Measurements from ENCODE around the gene F8A2. TPM values are rescaled to one million over a fixed set of nuclear protein-coding genes. Genes with fewer than 3 reads are reported as not detected.
"Not testable (repeated sequence)": the region's sequence is repeated elsewhere in the genome, so short reads cannot be mapped to it uniquely, and the experiment has no call there.

Gene F8A2
- total RNA-seq, result not detected

DNA sequence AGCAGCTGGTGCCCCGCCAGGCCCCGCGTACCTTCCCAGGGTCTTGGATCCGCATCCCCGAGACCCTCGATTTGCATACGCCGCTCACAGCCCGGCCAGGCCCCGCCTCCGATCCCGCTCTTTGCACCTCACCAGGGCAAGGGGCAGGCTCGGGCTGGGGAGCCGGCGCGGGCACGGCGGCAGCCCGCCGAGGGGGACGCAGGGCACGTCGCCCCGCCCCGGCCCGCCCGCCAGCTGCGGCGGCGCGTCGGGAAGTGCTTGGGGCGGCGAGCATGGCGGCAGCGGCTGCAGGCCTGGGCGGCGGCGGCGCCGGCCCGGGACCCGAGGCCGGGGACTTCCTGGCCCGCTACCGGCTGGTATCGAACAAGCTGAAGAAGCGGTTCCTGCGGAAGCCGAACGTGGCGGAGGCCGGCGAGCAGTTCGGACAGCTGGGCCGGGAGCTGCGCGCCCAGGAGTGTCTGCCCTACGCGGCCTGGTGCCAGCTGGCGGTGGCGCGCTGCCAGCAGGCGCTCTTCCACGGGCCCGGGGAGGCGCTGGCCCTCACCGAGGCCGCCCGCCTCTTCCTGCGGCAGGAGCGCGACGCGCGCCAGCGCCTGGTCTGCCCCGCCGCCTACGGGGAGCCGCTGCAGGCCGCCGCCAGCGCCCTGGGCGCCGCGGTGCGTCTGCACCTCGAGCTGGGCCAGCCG is at the start of gene F8A2:
Gene F8A2 (plus strand): TSS at position 253 of the 686 bp plus-strand sequence. CDS start 20 bp downstream, at position 273.
- intact Hi-C loops (cut with DNase I); DNase-seq (ENCODE audit: extremely low spot score); H3K4me3 ChIP-seq; H3K36me3 ChIP-seq; H3K27ac ChIP-seq (replicated peaks in 1 of 4); H3K4me1 ChIP-seq; H3K27me3 ChIP-seq; H3K9me3 ChIP-seq: not testable (repeated sequence)
- WGBS, result no CpG with 5 or more reads among the region's 90 CpGs

DNA sequence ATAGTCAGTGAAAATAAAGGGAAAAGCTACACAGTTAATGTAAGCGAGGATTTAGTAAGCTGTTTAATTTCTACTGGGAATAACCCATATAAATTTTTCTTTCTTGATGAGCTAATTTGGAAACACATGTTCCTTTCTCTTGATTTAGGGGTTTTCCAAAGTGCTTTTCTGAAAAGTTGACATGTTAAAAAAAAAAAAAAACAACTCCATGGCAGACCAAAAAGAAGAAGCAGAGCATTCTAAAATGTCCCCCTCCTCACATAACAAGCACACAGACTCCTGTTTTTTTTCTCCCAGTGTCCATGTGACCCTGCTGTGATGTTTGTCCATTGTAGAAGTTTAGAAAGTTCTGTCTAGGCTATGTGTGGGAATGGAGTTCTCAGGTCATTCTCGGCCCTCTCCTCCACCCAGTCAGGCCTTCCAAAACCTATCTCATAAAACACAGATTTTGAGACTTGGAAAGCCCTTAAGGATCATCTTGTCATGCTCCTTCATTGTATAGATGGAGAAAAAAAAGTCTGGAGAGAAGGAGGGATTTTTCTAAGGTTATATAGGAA is 48.3 kb upstream of the F8A2 start:
- TF ChIP-seq, protein P1, sequence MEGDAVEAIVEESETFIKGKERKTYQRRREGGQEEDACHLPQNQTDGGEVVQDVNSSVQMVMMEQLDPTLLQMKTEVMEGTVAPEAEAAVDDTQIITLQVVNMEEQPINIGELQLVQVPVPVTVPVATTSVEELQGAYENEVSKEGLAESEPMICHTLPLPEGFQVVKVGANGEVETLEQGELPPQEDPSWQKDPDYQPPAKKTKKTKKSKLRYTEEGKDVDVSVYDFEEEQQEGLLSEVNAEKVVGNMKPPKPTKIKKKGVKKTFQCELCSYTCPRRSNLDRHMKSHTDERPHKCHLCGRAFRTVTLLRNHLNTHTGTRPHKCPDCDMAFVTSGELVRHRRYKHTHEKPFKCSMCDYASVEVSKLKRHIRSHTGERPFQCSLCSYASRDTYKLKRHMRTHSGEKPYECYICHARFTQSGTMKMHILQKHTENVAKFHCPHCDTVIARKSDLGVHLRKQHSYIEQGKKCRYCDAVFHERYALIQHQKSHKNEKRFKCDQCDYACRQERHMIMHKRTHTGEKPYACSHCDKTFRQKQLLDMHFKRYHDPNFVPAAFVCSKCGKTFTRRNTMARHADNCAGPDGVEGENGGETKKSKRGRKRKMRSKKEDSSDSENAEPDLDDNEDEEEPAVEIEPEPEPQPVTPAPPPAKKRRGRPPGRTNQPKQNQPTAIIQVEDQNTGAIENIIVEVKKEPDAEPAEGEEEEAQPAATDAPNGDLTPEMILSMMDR (IDR thresholded peaks at IDR 0.05), result no peak
- no peak for TF ChIP-seq EP300 (IDR thresholded peaks at IDR 0.05)
- TF ChIP-seq POLR2AphosphoS5 (IDR thresholded peaks at IDR 0.05), result no peak
- TF ChIP-seq POLR2A (IDR thresholded peaks at IDR 0.05; ENCODE audit: low read depth), result no peak
- intact Hi-C loops (cut with DNase I), result no loop called here
- H3K36me3 ChIP-seq, result no peaks in the 10 kb centered on the region
- no peak for DNase-seq (ENCODE audit: extremely low spot score)
- H3K27ac ChIP-seq (replicated peaks in 1 of 4), result peak overlapping the region in 3 of 4 donors; percentile 35 to 54 (median 43)
- H3K27me3 ChIP-seq, result no peaks in the 10 kb centered on the region
- 58% methylated on average over 2 of the region's 2 CpGs for WGBS
- no peaks in the 10 kb centered on the region for H3K9me3 ChIP-seq
- H3K4me1 ChIP-seq, result no peaks in the 10 kb centered on the region
- H3K4me3 ChIP-seq, result peak overlapping the region; percentile 34 to 47 (median 40)

DNA sequence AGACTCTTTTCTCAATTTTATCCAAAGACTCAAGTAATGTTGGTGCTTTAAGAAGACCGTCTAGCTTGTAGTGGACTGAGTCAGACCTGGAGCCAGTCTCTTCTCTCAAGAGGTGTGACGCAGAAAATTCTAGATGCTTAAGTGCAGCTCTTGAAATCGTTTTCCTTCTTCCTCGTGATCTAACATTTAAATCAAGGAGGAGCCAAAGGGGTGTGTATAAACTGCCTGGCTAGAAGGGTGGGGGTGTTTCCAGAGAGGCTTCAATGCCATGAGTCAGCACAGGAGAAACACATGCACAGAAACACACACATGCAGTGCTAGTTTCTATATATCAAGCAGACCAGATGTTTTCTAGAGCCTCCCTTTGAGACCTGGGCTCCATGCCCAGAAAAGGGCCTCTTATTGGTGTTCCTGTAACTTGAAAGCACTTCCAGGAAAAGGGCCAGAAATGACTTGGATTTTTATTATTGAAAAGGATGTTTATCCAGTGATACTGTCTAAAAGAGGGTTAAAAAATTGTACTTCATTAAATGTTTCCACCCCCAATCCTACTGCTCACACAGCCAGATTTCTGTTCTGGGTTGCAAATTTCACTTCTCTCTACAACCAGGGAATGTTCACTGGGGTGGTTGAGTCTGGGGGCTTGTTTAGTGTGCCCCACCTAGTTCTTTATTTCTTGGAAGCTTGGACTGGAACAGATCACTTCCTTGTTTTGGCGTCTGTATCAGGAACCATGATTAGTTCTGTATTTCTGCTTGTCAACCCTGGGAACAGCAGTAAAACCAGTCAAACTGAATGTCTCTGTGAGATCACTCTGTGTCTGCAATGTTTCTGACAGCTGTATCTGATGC is 47.2 kb upstream of the F8A2 start, which contains the start of gene CLIC2:
Gene CLIC2 (minus strand): TSS at position 129 of the 851 bp plus-strand sequence. CDS start 187 bp downstream, outside the sequence.
- 49% methylated on average over 5 of the region's 5 CpGs for WGBS
- H3K4me3 ChIP-seq, result peak within 1 kb of the TSS; percentile 34 to 47 (median 40)
- H3K27ac ChIP-seq (replicated peaks in 1 of 4), result peak within 1 kb of the TSS; percentile 26 to 54 (median 42)
- no peaks in the 10 kb centered on the region for H3K36me3 ChIP-seq
- TF ChIP-seq, protein P1 (IDR thresholded peaks at IDR 0.05), result no peak
- TF ChIP-seq EP300 (IDR thresholded peaks at IDR 0.05) (no peak), POLR2A (IDR thresholded peaks at IDR 0.05; ENCODE audit: low read depth) (no peak), POLR2AphosphoS5 (IDR thresholded peaks at IDR 0.05) (peak; percentile 34 to 72)
- no peak for DNase-seq (ENCODE audit: extremely low spot score)
- H3K27me3 ChIP-seq, result no peaks in the 10 kb centered on the region
- intact Hi-C loops (cut with DNase I), result no loop called here
- no peaks in the 10 kb centered on the region for H3K4me1 ChIP-seq
- H3K9me3 ChIP-seq, result no peaks in the 10 kb centered on the region

GRCh38 chrX:155335337-155335712 is 46.6 kb upstream of the F8A2 start:
- H3K27me3 ChIP-seq; H3K9me3 ChIP-seq; H3K4me1 ChIP-seq; intact Hi-C loops (cut with DNase I); H3K36me3 ChIP-seq; H3K4me3 ChIP-seq; DNase-seq (ENCODE audit: extremely low spot score): not testable (repeated sequence)
- 67% methylated on average over 1 of the region's 1 CpG for WGBS
- H3K27ac ChIP-seq (replicated peaks in 1 of 4), result peak overlapping the region in 2 of 4 donors; percentile 26 to 48

DNA sequence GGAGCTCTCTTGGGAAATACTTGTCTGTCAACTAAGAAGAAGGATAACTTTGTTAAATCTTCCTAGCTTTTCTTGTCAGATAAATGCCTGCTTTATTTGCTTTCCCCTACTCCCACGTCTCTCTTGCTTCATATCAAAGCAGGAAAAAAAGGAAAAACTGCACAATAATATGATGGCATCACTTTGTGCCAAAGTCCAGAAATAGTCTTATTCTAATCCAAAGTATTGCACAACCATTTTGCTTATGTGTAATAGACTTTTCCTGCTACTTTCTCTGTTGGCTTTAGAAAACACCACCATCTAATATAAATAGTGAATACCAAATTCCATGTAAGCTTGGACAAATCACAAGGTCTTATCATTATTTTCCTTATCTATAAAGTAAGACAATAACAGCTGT is 36.2 kb upstream of the F8A2 start:
- H3K27ac ChIP-seq (replicated peaks in 1 of 4); intact Hi-C loops (cut with DNase I); H3K9me3 ChIP-seq; H3K4me3 ChIP-seq; H3K36me3 ChIP-seq; DNase-seq (ENCODE audit: extremely low spot score); H3K27me3 ChIP-seq; H3K4me1 ChIP-seq: not testable (repeated sequence)
- no CpG with 5 or more reads among the region's 1 CpG for WGBS

DNA sequence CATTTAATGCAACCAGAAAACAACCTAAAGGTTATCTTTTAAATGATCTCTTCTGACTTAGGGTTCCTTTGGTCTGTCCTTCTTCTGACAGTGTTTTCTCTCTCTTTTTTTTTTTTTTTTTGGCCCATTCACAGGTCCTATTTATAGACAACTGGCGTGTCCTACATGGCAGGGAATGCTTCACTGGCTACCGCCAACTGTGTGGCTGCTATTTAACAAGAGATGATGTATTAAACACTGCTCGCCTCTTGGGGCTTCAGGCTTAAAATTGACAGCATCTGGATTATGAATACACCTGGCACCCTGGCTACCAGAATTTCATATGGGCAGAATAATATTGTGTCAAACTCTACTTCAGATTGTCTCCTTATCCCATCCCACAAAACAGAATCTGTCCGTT is 32.4 kb upstream of the F8A2 start:
- no CpG with 5 or more reads among the region's 4 CpGs for WGBS
- H3K36me3 ChIP-seq; intact Hi-C loops (cut with DNase I); H3K4me1 ChIP-seq; DNase-seq (ENCODE audit: extremely low spot score); H3K27ac ChIP-seq (replicated peaks in 1 of 4); H3K4me3 ChIP-seq; H3K9me3 ChIP-seq; H3K27me3 ChIP-seq: not testable (repeated sequence)

DNA sequence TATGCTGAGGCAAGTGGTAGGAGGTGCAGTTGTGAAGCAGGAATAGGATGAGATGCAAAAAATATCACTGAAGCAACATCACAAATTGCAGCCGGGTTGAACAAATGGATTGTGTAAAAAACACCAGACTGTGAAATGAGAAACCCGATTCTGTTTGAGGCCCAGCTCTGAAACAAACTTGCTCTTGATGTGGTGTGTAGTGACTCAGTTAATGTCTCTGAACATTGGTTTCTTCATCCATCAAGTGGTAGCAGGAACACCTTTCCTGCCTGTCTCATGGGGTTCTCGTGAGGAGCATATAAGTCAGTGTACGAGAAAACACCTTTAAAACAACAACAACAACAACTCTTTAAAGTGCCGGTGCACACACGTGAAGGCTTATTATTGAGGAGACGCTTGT is 18.2 kb upstream of the F8A2 start:
- whole genome bisulfite sequencing, result no CpG with 5 or more reads among the region's 7 CpGs
- not testable (repeated sequence) for DNase-seq (ENCODE audit: extremely low spot score)

DNA sequence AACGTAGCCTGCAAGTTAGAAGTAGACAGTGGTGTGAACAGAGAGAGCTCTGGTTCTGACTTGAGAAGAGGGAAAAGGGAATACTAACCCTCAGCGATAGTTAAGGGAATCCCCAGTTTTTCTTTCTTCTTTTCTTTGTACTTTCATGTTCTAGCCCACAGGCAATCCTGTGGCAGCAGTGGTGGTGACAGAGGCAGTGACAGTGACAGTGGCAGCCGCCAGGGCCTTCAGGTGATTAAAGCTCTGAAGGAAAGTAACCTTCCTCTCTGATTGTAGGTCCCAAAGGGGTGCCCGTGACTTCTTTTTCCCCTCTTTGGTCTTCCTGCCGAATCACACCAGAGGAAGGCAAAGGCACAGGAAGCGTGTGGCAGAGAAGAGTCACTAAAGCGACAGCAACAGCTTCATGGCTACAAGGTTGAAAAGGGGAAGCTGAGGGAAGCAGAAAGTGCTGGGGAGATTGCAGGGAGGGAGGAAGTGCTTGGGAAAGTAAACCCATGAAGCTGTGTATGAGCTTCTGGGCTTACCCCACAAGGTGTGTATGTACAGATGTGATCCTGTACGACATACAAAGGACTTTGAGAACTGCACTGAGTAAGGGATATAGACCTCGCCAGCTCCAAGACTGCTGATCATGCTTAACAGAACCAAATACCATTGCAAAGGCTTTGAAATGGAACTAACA is 8.0 kb upstream of the F8A2 start:
- H3K4me1 ChIP-seq; H3K4me3 ChIP-seq; intact Hi-C loops (cut with DNase I); H3K36me3 ChIP-seq; H3K27ac ChIP-seq (replicated peaks in 1 of 4); H3K9me3 ChIP-seq; H3K27me3 ChIP-seq; DNase-seq (ENCODE audit: extremely low spot score): not testable (repeated sequence)
- WGBS, result no CpG with 5 or more reads among the region's 9 CpGs

More for the DNA sequence above, 18.2 kb upstream of the F8A2 start:
- H3K27ac ChIP-seq (replicated peaks in 1 of 4); intact Hi-C loops (cut with DNase I); H3K4me1 ChIP-seq; H3K36me3 ChIP-seq; H3K27me3 ChIP-seq; H3K4me3 ChIP-seq; H3K9me3 ChIP-seq: not testable (repeated sequence)

- WGBS, result no CpG with 5 or more reads among the region's 7 CpGs
- DNase-seq (ENCODE audit: extremely low spot score); H3K4me3 ChIP-seq; H3K27me3 ChIP-seq; intact Hi-C loops (cut with DNase I); H3K4me1 ChIP-seq; H3K9me3 ChIP-seq; H3K36me3 ChIP-seq; H3K27ac ChIP-seq (replicated peaks in 1 of 4): not testable (repeated sequence)
Measured at GRCh38 chrX:155379802-155380201, 2.1 kb upstream of the F8A2 start.

Measured in esophagus muscularis mucosa (tissue), 4 donors.